Spleen (tissue), 7 donors: ENCODE results near the gene ABHD6.
A peak's percentile ranks its signal among the peaks of the same experiment; 100 is the strongest.

Source experiments
- POLR2AphosphoS5 ChIP-seq, 3 donors: sonication (generic); formaldehyde crosslinking; IDR thresholded peaks; one replicate each; pipeline ENCODE4 v1.5.1; 2017; ENCODE audit warnings: antibody characterized with exemption in 3 of 3
- TF ChIP-seq, protein P1 (sequence below), 11 experiments: fragments of 200-600 bp in 7 of 11; fragments of 450-650 bp in 4 of 11; sonication (generic) in 4 of 11; IDR thresholded peaks in 8 of 11; conservative IDR thresholded peaks in 3 of 11; 1 replicate in 7 of 11; 2 replicates in 4 of 11; pipeline versions ENCODE4 v1.4.0 to v1.8.0; 2016 to 2021; ENCODE audit warnings: antibody characterized with exemption in 11 of 11, inconsistent platforms in 4 of 11, mild to moderate bottlenecking in 1 of 11
- donor health status: DM: no; HTN: no; CAD: no; lungs with moderate emphysema.
- donor health status: DM: no; HTN: no; CAD: no.
- donor health status: DM: no; HTN: no; CAD: no.

DNA sequence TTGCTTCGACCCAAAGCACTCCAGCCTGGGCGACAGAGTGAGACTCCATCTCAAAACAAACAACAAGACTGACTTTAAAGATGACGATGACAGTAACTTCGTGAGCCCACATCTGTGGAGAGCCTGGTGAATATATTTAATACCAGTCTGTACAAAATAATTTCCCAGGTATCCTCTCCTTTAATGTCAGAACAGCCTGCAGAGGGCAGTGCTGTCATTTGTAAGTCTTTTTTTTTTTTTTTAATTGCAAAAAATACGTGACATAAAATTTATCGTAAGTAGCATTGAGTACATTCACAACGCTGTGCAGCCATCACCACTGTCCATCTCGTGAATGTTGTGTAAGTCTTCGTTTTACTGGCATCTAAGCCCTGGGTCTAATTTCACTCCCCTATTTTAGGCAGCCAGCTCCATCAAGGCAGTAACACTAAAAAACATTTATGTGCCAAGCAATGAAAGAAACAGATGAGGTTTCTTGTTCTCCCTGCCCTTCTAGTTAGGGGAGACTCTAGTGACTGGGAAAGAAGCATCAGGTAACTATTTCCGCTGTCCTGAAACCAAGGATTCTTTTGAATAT is 70.1 kb downstream of the ABHD6 start:
- no peak for TF ChIP-seq POLR2AphosphoS5 (IDR thresholded peaks at IDR 0.05)
- TF ChIP-seq, protein P1, sequence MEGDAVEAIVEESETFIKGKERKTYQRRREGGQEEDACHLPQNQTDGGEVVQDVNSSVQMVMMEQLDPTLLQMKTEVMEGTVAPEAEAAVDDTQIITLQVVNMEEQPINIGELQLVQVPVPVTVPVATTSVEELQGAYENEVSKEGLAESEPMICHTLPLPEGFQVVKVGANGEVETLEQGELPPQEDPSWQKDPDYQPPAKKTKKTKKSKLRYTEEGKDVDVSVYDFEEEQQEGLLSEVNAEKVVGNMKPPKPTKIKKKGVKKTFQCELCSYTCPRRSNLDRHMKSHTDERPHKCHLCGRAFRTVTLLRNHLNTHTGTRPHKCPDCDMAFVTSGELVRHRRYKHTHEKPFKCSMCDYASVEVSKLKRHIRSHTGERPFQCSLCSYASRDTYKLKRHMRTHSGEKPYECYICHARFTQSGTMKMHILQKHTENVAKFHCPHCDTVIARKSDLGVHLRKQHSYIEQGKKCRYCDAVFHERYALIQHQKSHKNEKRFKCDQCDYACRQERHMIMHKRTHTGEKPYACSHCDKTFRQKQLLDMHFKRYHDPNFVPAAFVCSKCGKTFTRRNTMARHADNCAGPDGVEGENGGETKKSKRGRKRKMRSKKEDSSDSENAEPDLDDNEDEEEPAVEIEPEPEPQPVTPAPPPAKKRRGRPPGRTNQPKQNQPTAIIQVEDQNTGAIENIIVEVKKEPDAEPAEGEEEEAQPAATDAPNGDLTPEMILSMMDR (IDR thresholded peaks at IDR 0.05 in 8 of 11, conservative IDR thresholded peaks at IDR 0.05 in 3 of 11) = peak in 8 of 11 experiments; percentile 22 to 67 (median 48)
